NCI-H2227 (cell line): ENCODE data around the gene C19orf81.

Experiments
- DNase-seq: peaks from one replicate; lab custom pipeline; 2025; ENCODE audit not compliant: unreplicated experiment; lab: John Stamatoyannopoulos, UW

C19orf81 gene

DNA sequence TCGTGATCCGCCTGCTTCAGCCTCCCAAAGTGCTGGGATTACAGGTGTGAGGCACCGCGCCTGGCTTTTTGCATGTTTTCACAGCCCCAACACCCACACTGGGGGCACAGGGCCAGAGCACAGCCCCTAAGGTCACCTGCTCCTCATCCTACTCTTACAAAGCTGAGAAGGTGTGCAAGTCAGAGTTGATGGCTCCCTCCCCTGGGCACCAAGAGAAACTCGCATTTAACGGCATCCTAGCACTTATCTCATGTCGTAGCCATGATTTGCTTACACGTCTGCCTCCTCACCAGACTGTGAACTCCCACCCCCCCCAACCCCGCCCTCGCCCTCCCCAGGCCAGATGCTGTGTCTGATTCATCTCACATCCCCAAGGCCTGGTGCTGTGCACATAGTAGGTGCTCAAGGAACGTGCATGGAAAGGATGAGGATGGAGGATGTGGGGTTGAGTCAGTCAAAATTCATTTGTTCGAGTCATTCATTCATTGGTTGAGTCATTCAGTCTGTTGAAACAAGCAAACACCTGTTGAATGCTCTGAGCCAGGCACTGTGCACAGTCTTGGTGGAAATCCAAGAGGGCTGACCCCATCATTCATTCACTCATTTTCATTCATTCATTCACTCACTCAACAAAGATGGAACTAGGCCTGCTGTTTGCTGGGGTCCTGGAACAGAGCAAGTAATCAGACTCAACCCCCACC, 59.1 kb downstream of the C19orf81 start:
- no peak for DNase-seq
